NCI-H1694 (cell line): Measurements from ENCODE around the gene LRRC8E.

Experiments used
- DNase-seq: peaks from one replicate; lab custom pipeline; 2025; lab: John Stamatoyannopoulos, UW

The LRRC8E gene

DNA sequence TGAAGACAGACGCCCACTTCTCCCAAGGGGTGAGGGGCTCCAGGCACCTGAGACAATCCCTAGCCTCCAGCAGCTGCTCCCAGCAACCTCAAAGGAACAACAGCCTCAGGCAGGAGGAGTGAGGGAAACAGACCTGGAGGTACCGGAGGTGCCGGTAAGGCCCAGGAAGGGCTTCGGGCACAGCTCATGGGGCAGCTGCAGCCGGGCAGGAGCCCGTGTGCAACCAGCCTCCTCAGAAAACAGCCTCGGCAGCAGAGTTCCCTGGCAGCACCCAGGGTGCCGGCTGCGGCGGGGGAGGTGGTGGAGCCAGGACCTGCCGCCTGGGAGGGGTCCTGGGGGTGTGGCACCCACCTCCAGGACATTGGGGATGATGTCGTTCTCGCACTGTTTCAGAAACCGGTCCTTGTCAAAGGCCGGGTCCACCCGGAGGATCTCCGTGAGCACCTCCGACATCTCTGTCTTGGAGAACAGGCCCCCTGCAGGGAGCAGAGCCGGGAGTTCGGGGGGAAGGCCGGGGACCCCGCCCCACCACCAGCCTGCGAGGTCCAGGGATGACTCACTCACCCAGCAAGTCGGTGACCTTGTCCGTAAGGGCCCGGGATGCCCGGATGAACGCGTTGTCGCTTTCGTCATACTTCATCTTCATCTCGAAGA lies 44.1 kb downstream of the LRRC8E start:
- no peak for DNase-seq

- DNase-seq: no peak
These were observed 44.6 kb downstream of the LRRC8E start for GRCh38 chr19:7932930-7933300.

- DNase-seq: no peak
These were observed 45.1 kb downstream of the LRRC8E start for GRCh38 chr19:7933411-7933810.

- no peak for DNase-seq
These were observed 45.8 kb downstream of the LRRC8E start for GRCh38 chr19:7933828-7934725.

- no peak for DNase-seq
These were observed 46.5 kb downstream of the LRRC8E start for GRCh38 chr19:7934766-7935165.

GRCh38 chr19:7940841-7941240 lies 52.5 kb downstream of the LRRC8E start:
- DNase-seq: no peak

DNA sequence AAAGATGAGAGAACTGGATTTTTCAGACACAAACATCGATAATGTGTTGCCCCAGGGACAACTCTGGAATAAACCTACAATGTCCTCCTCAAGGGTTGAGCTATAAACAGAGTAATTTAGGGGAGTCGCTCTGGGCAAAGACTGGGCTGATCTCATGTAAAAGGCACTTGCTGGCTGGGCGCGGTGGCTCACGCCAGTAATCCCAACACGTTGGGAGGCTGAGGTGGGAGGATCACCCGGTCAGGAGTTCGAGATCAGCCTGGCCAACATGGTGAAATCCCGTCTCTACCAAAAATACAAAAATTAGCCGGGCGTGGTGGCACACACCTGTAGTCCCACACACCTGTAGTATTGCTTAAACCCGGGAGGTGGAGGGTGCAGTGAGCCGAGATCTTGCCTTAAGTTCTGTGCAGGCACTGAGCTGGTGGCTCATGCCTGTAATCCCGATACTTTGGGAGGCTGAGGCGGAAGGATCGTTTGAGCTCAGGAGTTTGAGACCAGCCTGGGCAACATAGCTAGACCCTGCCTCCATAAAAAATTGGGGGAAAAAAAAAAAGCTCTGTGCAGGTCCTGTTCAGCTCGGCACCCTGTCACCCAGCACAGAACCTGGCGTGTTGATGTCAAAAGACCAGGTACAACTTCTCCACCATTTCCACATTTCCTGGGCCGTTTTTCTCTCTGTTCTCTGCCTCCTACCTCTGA lies 53.7 kb downstream of the LRRC8E start:
- DNase-seq: no peak

DNA sequence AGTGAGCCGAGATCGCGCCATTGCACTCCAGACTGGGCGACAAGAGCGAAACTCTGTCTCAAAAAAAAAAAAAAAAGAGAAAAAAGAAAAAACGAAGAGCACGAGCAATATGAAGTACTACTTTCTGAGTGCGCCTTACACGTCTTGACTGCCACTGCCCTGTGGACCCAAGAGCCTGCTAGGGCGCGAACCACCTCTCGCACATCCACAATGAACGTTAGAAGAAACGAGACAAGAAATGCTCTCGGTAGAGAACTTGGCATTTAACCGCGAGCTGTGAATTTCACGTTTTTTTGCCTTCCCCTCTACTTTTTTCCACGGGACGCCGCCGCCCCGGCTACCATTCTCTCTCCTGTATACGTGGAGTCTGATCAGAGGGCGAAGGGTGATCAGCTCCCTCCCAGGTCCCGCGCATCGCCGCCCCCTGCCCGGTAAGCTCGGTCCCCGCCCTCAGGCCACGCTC lies 54.7 kb downstream of the LRRC8E start:
- no peak for DNase-seq

- peak; percentile 98 for DNase-seq
These were observed 55.3 kb downstream of the LRRC8E start, which contains the start of gene TIMM44 for GRCh38 chr19:7943444-7944176. TSS of gene TIMM44 (minus strand) at chr19:7943666. CDS start at chr19:7943651, 15 bp downstream.

DNA sequence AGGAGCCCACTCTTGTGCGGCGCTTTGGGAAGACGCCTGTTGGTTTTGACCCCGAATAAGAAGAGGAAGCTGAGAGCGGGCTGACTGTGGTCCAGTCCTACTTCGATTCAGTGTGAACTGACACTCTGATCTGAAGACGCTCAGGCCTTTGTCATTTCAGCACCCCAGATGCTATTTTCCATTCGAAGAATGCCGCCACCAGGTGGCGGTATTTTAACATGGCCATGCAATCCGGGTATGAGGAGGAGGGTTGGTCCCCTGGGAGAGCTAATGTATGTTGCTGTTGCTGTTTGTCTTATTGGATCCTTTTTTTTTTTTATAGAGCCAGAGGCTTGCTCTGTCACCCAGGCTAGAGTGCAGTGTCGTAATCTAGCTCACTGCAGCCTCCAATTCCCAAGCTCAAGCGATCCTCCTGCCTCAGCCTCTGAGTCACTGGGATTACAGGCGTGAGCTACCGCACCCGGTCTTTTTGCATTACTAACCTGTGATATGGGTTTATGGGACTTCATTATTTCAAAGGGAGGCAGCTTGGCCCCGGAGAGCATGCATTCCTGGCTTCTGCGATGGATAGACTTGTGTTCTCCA lies 56.0 kb downstream of the LRRC8E start:
- DNase-seq: peak; percentile 95

DNA sequence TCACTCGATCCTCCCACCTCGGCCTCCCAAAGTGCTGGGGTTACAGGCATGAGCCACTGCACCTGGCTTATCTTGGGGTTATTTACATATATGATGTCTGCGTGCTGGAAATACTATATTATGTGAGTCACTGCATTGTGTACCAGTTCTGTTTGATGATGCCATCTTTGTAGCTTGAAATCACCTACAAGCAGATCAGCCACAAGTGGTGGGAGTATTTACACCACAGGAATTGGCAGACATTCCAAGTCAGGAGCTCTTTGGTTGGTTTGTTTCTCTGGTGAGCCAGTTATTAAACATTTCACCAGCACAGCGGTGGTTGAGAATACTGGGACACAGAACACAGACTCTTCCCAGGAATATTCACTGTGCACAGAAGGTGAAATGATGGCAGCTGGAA lies 59.6 kb downstream of the LRRC8E start:
- DNase-seq: no peak
